OCI-LY3 (cell line): ENCODE data around the gene LRP1B.

Experiments
- H2AFZ ChIP-seq: fragments of 200-600, 300-600 bp; shearing (Covaris generic); 2 replicates; pipeline ENCODE4 v1.6.0; 2014; ENCODE audit warnings: antibody characterized with exemption, low read depth, low read length
- H3K27ac ChIP-seq: fragments of 200-600, 300-600 bp; sonication (generic); 2 replicates; pipeline ENCODE4 v1.5.1; 2014; ENCODE audit warnings: mild to moderate bottlenecking, low read length, moderate library complexity, mixed read lengths
- H3K27me3 ChIP-seq: fragments of 200-600, 300-600 bp; sonication (generic); 2 replicates; pipeline ENCODE4 v1.6.1; 2014; ENCODE audit warnings: low read depth, low read length, mixed read lengths
- H3K36me3 ChIP-seq: fragments of 200-600, 300-600 bp; sonication (generic); replicated peaks from 2 replicates; pipeline ENCODE3; 2014; ENCODE audit warnings: low read depth, low read length, mixed read lengths
- H3K4me1 ChIP-seq: fragments of 300-600, 200-600 bp; sonication (generic); 2 replicates; pipeline ENCODE4 v1.6.1; 2014; ENCODE audit warnings: low read length, mixed read lengths
- H3K4me2 ChIP-seq: fragments of 200-600, 300-600 bp; sonication (generic); 2 replicates; pipeline ENCODE4 v1.6.1; 2014; ENCODE audit warnings: low read length, mixed read lengths
- H3K4me3 ChIP-seq: fragments of 300-600, 200-600 bp; sonication (generic); 2 replicates; pipeline ENCODE4 v1.5.1; 2014; ENCODE audit warnings: antibody characterized with exemption, mild to moderate bottlenecking, low read length, moderate library complexity
- H3K79me2 ChIP-seq: fragments of 300-600, 200-600 bp; shearing (Covaris generic); 2 replicates; pipeline ENCODE4 v1.6.1; 2014; ENCODE audit warnings: mild to moderate bottlenecking, low read length, mixed read lengths
- H3K9ac ChIP-seq: fragments of 300-600, 200-600 bp; shearing (Covaris generic); 2 replicates; pipeline ENCODE4 v1.6.0; 2014; ENCODE audit warnings: mild to moderate bottlenecking, low read length, moderate library complexity
- H3K9me3 ChIP-seq: fragments of 200-600, 300-600 bp; shearing (Covaris generic); 2 replicates; pipeline ENCODE4 v1.6.1; 2014; ENCODE audit warnings: low read length, mixed read lengths; ENCODE audit not compliant: insufficient read depth
- H4K20me1 ChIP-seq: fragments of 200-600, 300-600 bp; sonication (generic); 2 replicates; pipeline ENCODE4 v1.6.1; 2016; ENCODE audit warnings: low read length, mixed read lengths; ENCODE audit not compliant: insufficient read depth
- EZH2phosphoT487 ChIP-seq: fragments of 200-600 bp; shearing (Covaris generic); IDR thresholded peaks from 2 replicates; pipeline ENCODE4 v1.6.1; 2018; ENCODE audit warnings: antibody characterized with exemption, mixed run types, low read depth
- TF ChIP-seq, protein P1 (sequence below): fragments of 200-600, 300-600 bp; sonication (generic); IDR thresholded peaks from 2 replicates; pipeline ENCODE4 v1.5.1; 2014; ENCODE audit warnings: antibody characterized with exemption, low read length, low read depth

Gene LRP1B

DNA sequence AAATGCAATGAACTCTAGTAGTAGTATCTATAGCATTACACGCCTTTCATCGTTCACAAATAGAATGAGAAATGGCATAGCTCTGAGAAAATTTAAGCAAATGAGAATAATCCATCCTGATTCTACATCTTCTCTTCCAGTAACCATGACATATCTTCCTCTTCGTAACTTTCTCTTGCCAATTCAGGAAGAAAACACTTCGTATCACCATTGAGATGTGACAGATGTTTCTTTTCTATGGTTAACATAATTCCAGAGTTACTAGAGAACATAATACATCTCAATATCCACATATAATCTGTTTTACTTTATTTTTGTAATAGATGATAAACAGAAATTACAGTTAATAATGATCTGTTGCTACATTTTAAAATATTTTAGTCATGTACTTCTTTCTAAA is 1527.4 kb downstream of the LRP1B start:
- H3K4me3 ChIP-seq, result no peak overlapping the region
- H3K79me2 ChIP-seq, result no peaks in the 10 kb centered on the region
- H3K9me3 ChIP-seq, result no peaks in the 10 kb centered on the region
- H2AFZ ChIP-seq, result no peak overlapping the region
- peaks cover 11% of the 10 kb centered on the region for H3K4me1 ChIP-seq
- no peaks in the 10 kb centered on the region for H3K36me3 ChIP-seq
- no peaks in the 10 kb centered on the region for H3K27me3 ChIP-seq
- H4K20me1 ChIP-seq, result no peaks in the 10 kb centered on the region
- H3K27ac ChIP-seq, result no peak overlapping the region
- no peak overlapping the region for H3K4me2 ChIP-seq
- TF ChIP-seq EZH2phosphoT487, result no peak
- TF ChIP-seq, protein P1, sequence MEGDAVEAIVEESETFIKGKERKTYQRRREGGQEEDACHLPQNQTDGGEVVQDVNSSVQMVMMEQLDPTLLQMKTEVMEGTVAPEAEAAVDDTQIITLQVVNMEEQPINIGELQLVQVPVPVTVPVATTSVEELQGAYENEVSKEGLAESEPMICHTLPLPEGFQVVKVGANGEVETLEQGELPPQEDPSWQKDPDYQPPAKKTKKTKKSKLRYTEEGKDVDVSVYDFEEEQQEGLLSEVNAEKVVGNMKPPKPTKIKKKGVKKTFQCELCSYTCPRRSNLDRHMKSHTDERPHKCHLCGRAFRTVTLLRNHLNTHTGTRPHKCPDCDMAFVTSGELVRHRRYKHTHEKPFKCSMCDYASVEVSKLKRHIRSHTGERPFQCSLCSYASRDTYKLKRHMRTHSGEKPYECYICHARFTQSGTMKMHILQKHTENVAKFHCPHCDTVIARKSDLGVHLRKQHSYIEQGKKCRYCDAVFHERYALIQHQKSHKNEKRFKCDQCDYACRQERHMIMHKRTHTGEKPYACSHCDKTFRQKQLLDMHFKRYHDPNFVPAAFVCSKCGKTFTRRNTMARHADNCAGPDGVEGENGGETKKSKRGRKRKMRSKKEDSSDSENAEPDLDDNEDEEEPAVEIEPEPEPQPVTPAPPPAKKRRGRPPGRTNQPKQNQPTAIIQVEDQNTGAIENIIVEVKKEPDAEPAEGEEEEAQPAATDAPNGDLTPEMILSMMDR, result no peak
- no peak overlapping the region for H3K9ac ChIP-seq

DNA sequence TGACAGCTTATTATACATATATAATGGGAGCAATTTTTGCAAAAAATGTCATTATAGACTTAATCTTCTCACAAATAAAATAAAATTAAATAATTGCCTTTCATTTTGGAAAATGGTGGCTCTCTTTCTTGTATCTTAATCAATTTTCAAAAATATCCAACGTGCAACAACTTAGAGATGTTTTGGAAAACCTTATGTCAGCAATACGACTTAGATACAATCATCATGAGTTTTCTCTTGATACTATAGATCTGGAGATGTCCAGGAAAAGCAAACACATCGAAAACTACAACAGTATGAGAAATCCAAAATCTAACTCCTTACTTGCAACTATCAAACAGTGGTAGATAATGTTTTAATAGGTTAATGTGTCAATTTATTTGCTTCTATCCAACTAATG is 1529.0 kb downstream of the LRP1B start:
- peaks cover 15% of the 10 kb centered on the region for H3K4me1 ChIP-seq
- no peaks in the 10 kb centered on the region for H3K27me3 ChIP-seq
- H3K4me2 ChIP-seq, result no peak overlapping the region
- H3K36me3 ChIP-seq, result no peaks in the 10 kb centered on the region
- H3K4me3 ChIP-seq, result no peak overlapping the region
- no peak overlapping the region for H2AFZ ChIP-seq
- H3K9ac ChIP-seq, result no peak overlapping the region
- H3K79me2 ChIP-seq, result no peaks in the 10 kb centered on the region
- TF ChIP-seq, protein P1, result no peak
- no peak for TF ChIP-seq EZH2phosphoT487
- H3K27ac ChIP-seq, result no peak overlapping the region
- H4K20me1 ChIP-seq, result no peaks in the 10 kb centered on the region
- H3K9me3 ChIP-seq, result no peaks in the 10 kb centered on the region

DNA sequence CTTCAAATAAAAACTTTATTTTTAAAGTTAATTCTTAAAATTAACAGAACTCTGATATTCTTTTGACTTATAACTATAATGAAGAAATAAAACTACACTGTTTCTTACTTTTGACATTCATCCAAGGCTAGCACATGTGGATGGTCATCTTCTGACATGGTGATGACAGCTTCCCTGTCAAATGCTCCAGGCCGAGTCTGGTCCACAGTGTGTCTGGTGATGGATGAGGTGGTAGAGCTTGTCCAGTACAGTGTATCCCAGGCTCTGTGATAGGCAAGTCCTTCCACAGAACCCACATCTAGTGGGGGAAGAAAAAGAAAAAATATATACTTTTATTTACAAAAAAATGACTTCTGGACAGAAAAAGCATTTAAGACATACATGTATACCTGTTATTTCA is 1529.5 kb downstream of the LRP1B start:
- Histone ChIP-seq H3K27ac (no peak overlapping the region), H3K27me3 (no peaks in the 10 kb centered on the region), H3K9ac (no peak overlapping the region), H3K79me2 (no peaks in the 10 kb centered on the region), H3K4me3 (no peak overlapping the region), H3K36me3 (no peaks in the 10 kb centered on the region), H4K20me1 (no peaks in the 10 kb centered on the region), H2AFZ (no peak overlapping the region), H3K4me1 (peaks cover 20% of the 10 kb centered on the region), H3K4me2 (no peak overlapping the region), H3K9me3 (no peaks in the 10 kb centered on the region)
- no peak for TF ChIP-seq EZH2phosphoT487
- TF ChIP-seq, protein P1, result no peak

DNA sequence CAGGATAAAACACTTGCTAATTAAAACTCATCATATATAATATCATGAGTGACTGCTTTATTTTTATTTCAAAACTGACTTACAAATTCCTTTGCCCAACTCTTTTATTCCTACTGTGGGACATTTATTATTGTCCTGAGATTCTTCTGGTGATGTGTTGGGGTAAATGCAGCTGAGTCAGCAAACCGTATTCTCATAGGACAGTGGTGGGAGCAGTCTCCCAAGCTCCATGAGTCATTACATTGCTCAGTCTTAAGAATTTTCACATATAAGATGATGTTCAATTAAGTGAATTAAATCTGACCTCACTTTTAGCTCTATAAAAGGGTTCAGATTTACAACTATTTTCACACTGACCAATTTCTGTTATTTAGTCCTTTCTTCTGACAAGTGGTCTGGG is 1530.7 kb downstream of the LRP1B start:
- H3K36me3 ChIP-seq, result no peaks in the 10 kb centered on the region
- no peak overlapping the region for H3K27ac ChIP-seq
- no peaks in the 10 kb centered on the region for H4K20me1 ChIP-seq
- no peaks in the 10 kb centered on the region for H3K79me2 ChIP-seq
- no peaks in the 10 kb centered on the region for H3K27me3 ChIP-seq
- no peak for TF ChIP-seq EZH2phosphoT487
- TF ChIP-seq, protein P1, result no peak
- H3K4me1 ChIP-seq, result peaks cover 29% of the 10 kb centered on the region
- H3K4me2 ChIP-seq, result no peak overlapping the region
- no peaks in the 10 kb centered on the region for H3K9me3 ChIP-seq
- no peak overlapping the region for H3K4me3 ChIP-seq
- H3K9ac ChIP-seq, result no peak overlapping the region
- no peak overlapping the region for H2AFZ ChIP-seq
